GM21825 (cell line): Measurements from ENCODE around the gene AHNAK.

ENCODE experiments used
- ATAC-seq: cut with Tn5 transposase; IDR thresholded peaks from one replicate; pipeline ENCODE4 v1.9.1; 2021; ENCODE audit warnings: mild to moderate bottlenecking, moderate library complexity; ENCODE audit not compliant: unreplicated experiment

AHNAK gene

GRCh38 chr11:62418136-62418535, 128.5 kb downstream of the AHNAK start:
- no peak for ATAC-seq

- ATAC-seq, result no peak
Measured at GRCh38 chr11:62416596-62416995, 130.0 kb downstream of the AHNAK start.

GRCh38 chr11:62413060-62413696, 133.4 kb downstream of the AHNAK start:
- no peak for ATAC-seq

DNA sequence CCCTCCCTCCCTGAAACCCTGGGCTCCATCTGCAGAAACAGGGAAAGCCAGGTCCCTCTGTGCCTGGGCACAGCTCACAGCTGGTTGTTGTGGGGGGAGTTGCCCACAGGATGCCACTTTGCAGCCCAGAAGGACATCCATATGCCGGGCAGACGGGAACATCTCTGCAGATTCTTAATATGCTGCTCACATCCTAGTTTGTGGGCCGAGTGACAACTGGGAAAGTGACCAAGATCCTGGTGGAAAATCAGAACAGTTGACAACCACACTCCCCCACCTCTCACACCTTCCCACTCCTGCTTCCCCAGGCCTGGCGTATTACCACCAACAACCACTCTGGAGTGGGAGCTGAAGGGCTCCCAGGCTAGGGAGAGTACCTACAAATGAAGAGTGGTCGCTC, 135.1 kb downstream of the AHNAK start:
- no peak for ATAC-seq

- no peak for ATAC-seq
Measured at GRCh38 chr11:62410972-62411371, 135.6 kb downstream of the AHNAK start.

GRCh38 chr11:62409831-62410230, 136.8 kb downstream of the AHNAK start:
- no peak for ATAC-seq

- ATAC-seq, result no peak
Measured at GRCh38 chr11:62406034-62406433, 140.6 kb downstream of the AHNAK start.

DNA sequence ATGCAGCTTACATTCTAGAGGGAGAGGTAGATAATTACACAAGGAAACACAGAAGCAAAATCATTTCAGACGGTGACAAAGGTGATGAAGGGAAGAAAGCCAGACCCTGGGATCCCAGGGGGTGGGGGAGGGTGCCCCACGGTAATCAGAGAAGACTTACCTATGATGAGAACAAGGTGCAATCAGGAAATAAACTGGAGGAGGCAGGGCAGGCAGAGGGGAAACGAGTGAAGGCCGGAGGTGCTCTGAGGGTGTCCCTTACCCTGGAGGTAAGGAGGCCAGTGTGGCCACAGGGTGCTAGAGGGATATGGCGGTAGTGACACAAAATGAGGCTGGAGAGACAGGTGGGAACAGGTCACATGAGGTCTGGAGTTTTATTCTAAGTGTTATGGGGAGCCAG, 141.7 kb downstream of the AHNAK start:
- no peak for ATAC-seq

- ATAC-seq, result no peak
Measured at GRCh38 chr11:62404435-62404834, 142.2 kb downstream of the AHNAK start.

DNA sequence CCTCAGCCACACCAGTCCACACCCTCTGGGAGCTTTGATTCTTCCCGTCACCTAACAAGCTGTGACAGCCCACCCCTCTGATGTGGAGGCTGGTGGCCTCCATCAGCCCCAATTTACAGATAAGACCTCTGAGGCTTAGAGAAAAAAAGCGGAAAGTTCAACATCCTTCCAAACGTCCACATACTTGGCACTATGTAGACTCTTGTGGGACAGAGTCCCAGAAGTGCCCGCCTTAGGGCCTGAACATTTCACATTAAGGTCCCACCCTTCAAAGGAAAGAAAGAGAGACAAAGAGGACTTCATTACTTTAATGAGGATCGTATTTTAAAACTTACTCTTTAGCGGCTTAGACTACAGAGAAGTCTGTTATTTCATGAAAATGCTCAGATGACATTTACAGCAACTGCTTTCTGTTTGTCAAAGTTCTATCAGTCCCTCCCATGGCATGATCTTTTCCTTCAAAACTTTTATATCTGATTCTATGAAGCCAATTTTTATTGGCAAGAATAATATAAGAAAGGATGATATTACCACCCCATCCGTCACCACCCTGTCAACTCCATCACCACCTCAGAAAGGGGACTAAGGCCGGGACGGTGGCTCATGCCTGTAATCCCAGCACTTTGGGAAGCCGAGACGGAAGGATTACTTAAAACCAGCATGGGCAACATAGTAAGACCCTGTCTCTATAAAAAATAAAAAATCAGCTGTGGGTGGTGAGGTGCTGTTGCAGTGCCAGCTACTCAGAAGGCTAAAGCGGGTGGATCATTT, 143.5 kb downstream of the AHNAK start:
- no peak for ATAC-seq

DNA sequence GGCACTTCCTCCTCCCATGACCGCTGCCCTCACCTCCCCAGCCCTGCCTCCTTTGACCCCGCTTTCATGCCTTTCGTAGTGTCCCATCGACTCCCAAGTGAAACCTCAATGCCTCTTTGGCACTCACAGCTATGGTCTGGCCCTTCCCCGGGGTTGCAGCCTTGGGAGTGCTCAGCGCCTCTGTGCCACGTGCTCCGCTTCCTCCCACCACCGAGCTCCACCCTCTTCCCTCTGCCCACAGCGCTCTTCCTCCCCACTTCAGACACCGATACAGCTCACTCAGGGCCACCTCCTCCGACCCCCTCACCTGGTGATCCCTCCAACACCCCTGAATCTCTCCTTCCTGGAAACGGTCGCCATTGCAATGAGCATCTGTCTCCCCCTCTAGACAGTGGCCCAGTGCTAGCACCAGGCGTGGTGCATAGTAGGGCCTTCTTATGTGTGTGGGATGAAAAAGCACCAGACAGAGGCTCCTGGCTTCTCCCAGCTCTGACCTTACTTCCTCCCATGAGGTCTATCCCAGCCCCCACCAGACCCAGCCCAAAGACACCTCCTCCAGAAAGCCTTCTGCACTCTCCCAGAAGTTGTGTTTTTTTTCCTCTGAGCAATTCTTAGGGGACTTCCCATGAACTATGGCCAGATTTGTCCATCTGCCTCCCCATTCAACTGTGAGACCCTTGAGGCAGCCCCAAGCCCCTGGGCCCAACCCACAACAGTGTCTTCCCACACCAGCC, 144.2 kb downstream of the AHNAK start:
- ATAC-seq, result no peak

DNA sequence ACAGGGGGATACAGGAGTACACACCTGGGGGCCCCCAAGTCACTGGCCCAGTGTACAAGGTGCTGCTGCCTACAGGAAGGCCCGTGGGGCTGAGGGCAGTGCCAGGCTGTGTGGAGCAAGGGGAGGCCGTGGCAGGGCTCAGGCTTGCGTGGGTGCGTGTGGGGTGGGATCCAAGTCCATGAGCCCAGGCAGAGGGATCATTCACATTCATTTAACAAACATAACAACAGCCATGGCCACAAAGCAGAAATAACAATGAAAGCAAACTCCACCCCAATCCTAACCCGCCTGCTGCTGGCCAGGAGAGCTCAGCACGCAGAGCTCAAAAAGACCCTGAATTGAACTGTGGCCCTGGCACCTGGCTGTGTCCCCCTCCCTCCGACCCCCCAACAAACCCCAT, 144.8 kb downstream of the AHNAK start:
- ATAC-seq, result no peak

DNA sequence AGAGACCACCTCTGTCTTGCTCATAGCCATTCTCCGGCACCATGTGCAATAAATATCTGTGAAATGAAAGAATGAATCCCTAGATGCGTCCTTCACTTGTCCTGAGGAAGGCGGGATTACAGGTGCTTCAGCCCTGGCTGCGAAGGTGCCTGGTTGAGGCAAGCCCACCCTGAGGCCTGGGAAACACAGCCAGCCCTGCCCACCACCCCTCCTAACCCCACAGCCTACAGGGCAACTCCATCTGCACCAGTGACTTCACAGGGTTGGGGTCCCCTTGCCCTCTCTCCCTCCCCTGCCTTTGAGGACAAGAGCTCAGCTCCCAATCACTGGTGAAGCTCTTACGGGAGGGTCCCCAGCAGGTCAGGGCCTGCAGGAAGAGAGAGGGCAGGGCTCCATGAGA, 145.2 kb downstream of the AHNAK start:
- ATAC-seq, result no peak

DNA sequence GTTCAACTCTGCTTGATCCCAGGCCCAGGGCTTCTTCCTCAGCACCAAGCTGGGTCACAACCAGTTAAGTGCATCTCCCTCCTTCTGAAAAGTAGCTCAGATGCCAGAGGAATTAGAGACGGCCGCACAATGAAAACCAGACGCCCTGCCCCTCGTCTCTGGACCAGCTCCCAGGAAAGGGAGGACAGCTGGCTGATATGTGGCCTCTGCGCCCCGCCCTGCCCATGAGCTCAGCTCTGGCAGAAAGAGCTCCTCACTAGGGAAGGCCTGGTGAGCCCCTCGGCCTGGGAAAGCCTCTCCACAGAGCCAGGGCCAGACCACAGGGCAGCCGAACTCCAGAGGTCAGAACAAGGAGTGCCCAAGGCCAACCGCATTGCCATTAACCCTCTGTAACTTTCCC, 145.8 kb downstream of the AHNAK start:
- no peak for ATAC-seq

- ATAC-seq, result no peak
Measured at GRCh38 chr11:62400281-62400680, 146.3 kb downstream of the AHNAK start.

DNA sequence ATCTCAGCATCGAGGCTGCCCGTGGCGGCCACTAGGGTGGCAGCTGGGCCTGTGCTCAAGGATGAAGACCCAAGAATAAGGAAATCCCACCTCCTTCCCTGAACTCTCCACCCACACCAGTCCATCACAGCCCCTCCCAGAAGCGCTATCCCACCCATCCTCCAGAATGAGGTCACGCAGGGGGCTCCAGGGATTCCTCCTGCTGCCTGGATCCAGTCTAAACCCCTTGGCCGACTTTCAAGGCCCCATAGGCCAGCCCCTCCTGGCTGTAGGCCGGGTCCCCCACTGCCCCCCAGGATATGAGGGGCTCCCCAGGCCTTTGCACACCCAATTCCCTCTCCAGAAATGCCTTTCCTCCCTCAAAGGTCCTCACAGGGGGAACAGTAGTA, 146.7 kb downstream of the AHNAK start:
- ATAC-seq, result no peak

DNA sequence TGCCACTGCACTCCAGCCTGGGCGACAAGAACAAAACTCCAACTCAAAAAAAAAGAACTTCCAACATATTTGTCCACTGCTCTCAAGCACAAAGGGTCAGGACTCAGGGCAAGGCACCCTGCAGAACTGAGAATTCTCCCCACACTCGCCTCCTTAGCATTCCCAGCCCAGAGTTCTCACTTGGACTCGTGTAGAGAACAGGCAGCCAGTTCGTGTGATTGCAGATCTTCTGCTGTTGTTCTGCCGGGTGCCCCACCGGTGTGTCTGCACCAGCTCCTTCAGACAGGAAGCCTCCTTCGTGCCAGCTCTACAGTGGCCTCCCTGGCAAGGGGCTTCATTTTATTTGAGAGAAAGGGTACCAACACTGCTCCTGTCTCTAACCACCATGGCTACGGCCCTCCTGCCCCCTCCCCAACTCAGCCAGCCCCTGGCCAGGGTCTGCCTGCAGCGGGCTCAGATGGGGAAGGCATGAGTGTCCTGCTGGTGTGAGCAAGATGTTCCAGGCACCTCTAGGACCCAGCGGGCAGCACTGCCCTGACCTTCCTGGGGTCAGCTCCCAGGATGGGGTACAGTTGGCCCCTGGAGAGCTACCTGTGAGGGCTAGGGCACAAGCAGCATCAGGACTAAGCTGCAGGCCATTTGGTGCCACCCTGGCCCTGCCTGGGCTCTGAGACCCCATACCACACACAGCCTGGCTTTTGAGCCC, 147.3 kb downstream of the AHNAK start:
- ATAC-seq, result no peak

DNA sequence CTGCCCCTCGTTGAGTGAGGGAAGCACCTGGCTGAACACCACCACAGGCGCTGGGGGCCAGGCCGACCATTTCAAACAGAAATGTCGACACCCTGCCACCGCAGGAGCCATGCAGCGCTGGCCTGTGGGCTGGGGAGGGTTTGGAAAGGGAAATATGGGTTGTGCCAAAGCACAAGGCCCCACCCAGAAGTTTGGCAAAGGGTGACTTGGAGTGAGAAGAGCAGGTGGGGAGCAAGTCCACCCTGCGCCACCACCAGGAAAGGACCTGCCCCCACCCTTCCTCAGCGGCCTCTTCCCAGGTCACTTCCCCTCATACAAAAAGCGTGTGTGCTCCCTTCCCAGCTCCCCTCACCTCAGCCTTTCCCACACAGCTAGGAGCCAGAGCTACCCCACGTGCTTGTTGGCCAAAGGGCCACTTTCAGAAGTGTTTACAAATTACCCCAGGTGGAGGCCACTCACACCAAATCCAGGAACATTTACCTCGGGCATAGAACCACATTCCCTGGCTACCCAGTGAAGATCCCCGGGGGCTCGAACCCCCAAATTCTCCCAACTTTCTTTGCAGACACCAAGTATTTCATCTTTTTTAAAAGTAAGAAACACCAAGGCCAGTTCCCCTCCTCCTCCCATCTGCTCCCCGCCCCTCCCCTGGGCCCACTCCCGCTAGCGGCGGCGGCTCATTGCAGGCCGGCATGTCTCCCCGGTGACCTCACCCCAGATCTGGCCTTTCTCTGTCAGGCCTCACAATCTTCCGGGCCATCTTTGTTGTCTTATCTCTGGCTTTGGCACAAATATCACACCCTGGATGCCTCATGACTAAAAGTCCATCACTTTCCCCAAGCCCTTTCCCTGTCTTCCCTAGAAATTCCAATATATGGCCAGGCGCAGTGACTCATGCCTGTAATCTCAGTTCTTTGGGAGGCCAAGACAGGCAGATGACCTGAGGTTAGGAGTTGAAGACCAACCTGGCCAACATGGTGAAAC, 148.3 kb downstream of the AHNAK start:
- ATAC-seq, result no peak

- ATAC-seq, result no peak
Measured at GRCh38 chr11:62395885-62396551, 150.6 kb downstream of the AHNAK start.
